SU-DHL-6 (cell line): ENCODE results near the gene FGF9.

Source experiments
- CTCF ChIP-seq: fragments of 200-600 bp; sonication (generic); IDR thresholded peaks from one replicate; pipeline ENCODE4 v1.5.1; 2017; ENCODE audit warnings: antibody characterized with exemption, mild to moderate bottlenecking, low read length, moderate library complexity; ENCODE audit not compliant: insufficient read depth, poor library complexity, severe bottlenecking
- EZH2phosphoT487 ChIP-seq: fragments of 200-600 bp; sonication (generic), shearing (Covaris generic); conservative IDR thresholded peaks from 2 replicates; pipeline ENCODE4 v1.6.1; 2018; ENCODE audit warnings: mild to moderate bottlenecking, antibody characterized with exemption, low read length, moderate library complexity, mixed read lengths

GRCh38 chr13:21738630-21739029 lies 67.8 kb downstream of the FGF9 start:
- TF ChIP-seq CTCF (no peak), EZH2phosphoT487 (no peak)
